Measurements from ENCODE around the gene MARS1.

DNA sequence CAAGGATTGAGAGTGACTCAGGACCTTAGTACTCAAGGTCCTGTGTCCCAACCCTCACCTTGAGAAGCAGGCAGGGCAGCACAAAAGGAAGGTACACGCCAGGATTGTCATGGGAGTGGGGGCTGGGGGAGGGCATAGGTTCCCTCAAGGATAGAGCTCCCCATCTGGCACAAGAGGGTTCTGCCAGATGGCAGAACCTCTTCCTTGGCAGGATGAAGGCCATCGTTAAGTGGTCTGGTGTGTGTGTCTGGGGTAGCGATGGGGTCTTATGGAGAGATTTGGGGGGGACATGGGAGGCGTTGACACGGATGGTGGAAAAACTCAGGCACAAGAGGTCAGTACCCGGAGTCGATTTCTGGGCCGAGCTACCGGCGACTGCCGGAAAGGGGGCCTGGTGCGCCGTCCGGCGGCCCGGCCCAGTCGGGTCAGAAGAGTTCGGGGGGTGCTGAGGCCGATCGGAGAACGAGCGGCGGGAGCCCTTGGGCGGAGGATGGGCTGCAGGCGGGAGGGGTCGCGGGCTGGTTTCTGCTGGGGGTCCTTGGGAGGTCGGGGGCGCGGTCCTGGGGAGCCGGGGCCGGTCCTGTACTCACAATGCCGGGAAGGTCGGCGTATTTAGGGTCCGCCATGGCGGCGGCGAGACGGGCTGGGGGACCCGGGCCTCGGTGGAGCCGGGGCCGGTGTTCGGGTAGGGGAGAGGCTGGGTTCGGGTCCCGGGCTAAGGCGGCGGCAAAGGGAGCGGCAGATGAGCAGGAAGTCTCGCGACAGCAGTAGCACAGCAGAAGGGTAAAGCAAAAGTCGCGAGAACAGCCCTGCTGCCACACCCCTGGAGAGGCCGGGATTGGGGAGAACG, 58.8 kb downstream of the MARS1 start, which contains the start of gene DCTN2:
- no peak for TF ChIP-seq ZNF274 (IDR thresholded peaks at IDR 0.05; ENCODE audit: low read length)
- TF ChIP-seq ZNF274 (tag by site-specific recombination; IDR thresholded peaks at IDR 0.05; ENCODE audit: borderline replicate concordance), result no peak
- TF ChIP-seq, protein P1, sequence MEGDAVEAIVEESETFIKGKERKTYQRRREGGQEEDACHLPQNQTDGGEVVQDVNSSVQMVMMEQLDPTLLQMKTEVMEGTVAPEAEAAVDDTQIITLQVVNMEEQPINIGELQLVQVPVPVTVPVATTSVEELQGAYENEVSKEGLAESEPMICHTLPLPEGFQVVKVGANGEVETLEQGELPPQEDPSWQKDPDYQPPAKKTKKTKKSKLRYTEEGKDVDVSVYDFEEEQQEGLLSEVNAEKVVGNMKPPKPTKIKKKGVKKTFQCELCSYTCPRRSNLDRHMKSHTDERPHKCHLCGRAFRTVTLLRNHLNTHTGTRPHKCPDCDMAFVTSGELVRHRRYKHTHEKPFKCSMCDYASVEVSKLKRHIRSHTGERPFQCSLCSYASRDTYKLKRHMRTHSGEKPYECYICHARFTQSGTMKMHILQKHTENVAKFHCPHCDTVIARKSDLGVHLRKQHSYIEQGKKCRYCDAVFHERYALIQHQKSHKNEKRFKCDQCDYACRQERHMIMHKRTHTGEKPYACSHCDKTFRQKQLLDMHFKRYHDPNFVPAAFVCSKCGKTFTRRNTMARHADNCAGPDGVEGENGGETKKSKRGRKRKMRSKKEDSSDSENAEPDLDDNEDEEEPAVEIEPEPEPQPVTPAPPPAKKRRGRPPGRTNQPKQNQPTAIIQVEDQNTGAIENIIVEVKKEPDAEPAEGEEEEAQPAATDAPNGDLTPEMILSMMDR (tag by site-specific recombination; IDR thresholded peaks at IDR 0.05), result peak; percentile 71; the same call in 1 of the 2 replicates
- TF ChIP-seq, protein P2, sequence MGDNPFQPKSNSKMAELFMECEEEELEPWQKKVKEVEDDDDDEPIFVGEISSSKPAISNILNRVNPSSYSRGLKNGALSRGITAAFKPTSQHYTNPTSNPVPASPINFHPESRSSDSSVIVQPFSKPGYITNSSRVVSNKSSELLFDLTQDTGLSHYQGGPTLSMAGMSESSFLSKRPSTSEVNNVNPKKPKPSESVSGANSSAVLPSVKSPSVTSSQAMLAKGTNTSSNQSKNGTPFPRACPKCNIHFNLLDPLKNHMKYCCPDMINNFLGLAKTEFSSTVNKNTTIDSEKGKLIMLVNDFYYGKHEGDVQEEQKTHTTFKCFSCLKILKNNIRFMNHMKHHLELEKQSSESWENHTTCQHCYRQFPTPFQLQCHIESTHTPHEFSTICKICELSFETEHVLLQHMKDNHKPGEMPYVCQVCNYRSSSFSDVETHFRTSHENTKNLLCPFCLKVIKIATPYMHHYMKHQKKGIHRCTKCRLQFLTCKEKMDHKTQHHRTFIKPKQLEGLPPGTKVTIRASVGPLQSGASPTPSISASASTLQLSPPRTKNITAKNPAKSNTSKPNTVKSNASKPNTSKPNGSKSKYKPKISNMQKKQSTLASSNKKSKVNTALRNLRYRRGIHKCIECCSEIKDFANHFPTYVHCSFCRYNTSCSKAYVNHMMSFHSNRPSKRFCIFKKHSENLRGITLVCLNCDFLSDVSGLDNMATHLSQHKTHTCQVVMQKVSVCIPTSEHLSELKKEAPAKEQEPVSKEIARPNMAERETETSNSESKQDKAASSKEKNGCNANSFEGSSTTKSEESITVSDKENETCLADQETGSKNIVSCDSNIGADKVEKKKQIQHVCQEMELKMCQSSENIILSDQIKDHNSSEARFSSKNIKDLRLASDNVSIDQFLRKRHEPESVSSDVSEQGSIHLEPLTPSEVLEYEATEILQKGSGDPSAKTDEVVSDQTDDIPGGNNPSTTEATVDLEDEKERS (tag by site-specific recombination; IDR thresholded peaks at IDR 0.05), result no peak
- TF ChIP-seq SETDB1 (IDR thresholded peaks at IDR 0.05; ENCODE audit: insufficient read length, low read length), result no peak
- no peak for TF ChIP-seq ZNF302 (tag by site-specific recombination; IDR thresholded peaks at IDR 0.05; ENCODE audit: low read depth)
